Endometrial microvascular endothelial cells (primary cell): ENCODE data around the gene AQP1. TPM values are rescaled to one million over a fixed set of nuclear protein-coding genes. Genes with fewer than 3 reads are reported as not detected.

Experiments used
- in situ Hi-C: cut with HindIII; loops from 2 replicates; pipeline ENCODE4 v1.10.0; 2017; ENCODE audit warnings: low sequenced_read_pairs, low pct_unique_long_range_greater_than_20kb; ENCODE audit errors: inconsistent ontology term
- total RNA-seq: library from RNA; depleted of rRNA; stranded (reverse); fragments of >200 nt; gene quantifications from one replicate; pipeline ENCODE4 v1.2.3, GENCODE V29; 2015; ENCODE audit errors: inconsistent ontology term

AQP1 gene
- total RNA-seq, 1 donor from 2014 or later: 1.0 TPM

- in situ Hi-C loops: no loop called here
These were observed 31.4 kb upstream of the AQP1 start for GRCh38 chr7:30880125-30880720.

DNA sequence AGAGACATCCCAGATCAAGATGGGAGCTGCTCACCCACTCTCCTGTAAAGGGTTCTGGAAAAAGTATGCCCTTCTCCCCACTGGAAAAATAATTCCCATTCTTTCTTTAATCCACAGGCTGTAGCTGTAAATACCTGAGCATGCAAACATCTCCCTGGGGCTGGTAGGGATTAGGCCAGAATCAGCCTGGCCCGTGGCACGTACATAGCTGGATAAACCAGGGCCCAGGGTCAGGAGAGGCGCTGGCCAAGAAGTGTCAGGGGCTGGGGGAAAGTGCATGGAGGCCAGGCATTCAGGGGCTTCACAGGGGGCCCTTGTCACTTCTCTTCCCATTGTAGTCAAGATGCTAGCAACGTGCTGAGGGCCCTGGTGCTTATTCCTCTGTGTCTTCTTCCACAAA lies 30.7 kb upstream of the AQP1 start:
- in situ Hi-C loops: no loop called here

DNA sequence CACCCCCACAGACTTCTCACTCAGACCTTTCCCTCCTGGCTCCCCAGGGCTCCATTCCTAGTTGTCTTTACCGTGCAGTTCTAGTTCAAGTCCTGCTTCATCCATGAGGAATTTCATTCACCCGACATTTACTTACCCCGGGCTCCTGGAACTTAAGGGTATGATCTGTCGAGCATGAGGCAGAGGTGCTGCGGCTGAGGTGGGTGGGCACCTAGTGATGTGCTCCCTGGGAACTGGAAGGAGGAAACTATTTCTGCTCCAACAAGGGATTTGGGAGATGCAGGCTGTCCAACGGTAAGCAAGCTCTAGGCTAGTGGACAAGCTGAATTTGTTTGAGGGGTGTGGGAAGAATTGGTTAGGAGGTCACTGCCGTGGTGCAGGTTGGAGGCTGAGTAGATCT lies 30.2 kb upstream of the AQP1 start:
- in situ Hi-C loops: no loop called here

DNA sequence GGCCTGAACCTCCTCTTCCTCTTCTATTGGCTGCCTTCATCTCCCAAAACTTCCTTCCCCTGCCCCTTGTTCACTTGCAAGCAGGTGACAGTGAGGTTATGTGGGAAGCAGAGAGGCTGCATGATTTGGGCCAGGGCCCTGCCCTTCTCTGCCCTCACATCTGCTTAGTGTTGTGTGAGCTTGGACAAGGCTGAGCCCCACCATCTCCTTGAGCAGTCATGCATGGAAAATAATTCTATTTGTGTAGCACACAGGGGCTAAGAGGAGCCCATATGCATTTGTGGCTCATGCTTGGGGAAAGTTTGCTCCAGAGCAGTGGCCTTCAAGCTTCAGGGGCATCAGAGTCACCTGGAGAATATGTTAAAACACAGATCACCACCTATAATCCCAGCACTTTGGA lies 26.8 kb upstream of the AQP1 start:
- in situ Hi-C loops: no loop called here

- in situ Hi-C loops: no loop called here
These were observed 25.0 kb upstream of the AQP1 start for GRCh38 chr7:30886608-30887011.

DNA sequence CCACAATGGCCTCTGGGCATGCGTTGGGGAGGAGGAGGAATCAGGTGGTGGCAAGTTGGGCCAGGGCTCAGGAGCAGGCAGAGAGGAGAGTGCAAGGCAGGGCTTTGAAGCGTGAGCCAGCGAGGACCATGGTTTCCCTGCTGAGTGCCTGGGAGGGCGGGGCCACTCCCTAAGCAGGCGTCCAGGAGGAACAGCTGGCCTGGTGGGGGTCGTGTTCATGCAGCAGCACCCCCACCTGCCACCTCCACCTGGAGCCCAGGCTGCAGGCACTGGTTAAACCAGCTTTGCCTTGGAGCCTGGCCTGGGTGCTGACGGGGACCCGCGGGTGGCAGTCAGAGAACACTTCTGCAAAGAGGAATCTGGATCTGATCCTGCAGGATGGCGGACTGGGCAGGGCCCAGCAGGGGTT lies 24.2 kb upstream of the AQP1 start:
- in situ Hi-C loops: no loop called here

DNA sequence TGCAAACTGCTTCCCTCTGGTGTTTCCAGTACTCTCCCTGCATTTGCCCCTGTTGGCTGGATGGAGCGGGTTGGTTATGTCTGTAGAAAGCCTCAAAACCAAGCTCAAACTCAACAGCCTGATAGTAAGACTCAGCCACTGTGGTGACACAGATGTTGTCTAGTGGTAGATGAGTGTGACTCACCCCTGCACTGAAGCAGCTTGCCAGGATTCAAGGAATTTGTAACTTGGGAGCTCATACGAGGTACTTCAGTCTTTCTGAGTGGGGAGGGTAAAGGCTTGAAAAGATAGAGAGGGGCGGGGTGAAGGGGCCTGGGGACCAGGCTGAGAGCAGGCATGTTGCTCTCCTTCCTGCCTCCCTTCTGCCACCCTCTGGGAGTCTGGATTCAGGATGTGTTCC lies 22.9 kb upstream of the AQP1 start:
- in situ Hi-C loops: no loop called here

- in situ Hi-C loops: no loop called here
These were observed 21.4 kb upstream of the AQP1 start for GRCh38 chr7:30890226-30890625.

GRCh38 chr7:30893357-30893756 lies 18.3 kb upstream of the AQP1 start:
- in situ Hi-C loops: no loop called here

- in situ Hi-C loops: no loop called here
These were observed 17.6 kb upstream of the AQP1 start for GRCh38 chr7:30894009-30894408.

DNA sequence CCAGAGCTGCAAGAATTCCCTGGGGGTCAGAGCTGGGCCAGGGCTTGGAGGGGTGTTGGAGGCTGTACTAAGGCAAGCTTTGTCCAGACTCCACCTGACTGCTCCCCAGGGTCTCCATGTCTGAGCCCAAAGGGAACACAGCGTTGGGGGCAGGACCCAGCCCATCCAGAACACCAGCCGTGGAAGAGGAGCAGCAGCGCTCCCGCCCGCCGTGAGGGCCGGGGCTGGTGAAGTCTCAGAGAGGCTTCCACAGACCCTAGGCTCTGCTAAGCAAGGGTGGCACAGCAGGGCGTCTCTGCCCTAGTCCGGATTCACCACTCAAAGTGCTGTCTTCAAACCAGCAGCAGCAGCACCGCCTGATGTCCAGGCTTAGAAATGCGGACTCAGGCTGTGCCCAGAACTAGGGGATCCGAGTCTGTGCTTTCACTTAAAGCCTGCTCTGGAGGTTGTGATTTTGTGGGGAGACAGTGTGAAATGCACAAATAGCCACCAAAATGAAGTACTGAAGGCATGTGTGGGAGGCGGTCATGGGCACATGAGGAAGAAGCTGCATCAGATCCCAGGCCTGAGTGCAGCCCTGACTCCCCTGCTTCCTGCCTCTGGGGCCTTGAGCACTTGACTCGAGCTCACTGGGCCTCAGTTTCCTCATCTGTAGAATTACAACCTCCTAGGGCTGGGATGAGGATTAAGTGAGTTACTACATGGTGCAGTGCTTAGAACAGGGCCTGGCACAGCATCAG lies 16.6 kb upstream of the AQP1 start:
- in situ Hi-C loops: no loop called here

DNA sequence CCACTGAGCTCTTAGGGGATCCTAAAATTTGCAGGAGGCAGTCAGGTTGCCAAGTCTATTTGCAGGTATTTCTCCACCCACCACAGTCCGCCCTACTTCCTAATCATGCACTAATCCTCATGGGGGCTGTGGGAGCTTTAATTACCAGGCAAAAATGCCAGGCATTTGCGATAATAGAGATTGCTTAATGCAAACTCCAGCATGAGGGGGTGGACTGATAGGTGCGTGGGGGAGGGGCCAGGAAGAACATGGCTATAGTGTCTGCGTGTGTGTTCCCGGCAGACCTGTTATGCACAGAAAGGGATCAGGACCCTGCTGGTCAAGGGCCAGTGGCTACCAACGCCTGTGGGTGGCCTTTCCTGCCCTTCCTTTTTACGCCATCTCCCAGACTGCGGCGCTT lies 15.6 kb upstream of the AQP1 start:
- in situ Hi-C loops: no loop called here

- in situ Hi-C loops: no loop called here
These were observed 14.6 kb upstream of the AQP1 start for GRCh38 chr7:30896783-30897637.

- in situ Hi-C loops: no loop called here
These were observed 13.9 kb upstream of the AQP1 start for GRCh38 chr7:30897770-30898169.

- in situ Hi-C loops: no loop called here
These were observed 13.2 kb upstream of the AQP1 start for GRCh38 chr7:30898411-30898810.

DNA sequence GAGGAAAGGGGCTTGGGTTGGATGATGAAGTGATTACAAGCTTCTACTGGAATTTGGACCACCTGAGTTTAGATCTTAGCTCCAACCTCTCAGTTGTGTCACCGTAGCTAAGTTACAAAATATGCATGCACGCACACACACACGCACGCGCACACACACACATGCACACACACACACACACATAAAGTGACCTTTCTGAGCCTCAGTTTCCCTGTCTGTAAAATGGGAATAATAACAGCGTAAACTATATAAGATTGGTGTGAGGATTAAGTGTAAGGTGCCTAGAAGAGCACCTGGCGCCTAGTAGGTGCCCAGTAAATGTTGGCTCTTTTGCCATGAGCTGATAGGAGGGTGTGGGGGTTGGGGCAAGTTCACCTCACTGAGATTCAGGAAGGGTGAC lies 12.6 kb upstream of the AQP1 start:
- in situ Hi-C loops: no loop called here

- in situ Hi-C loops: no loop called here
These were observed 12.0 kb upstream of the AQP1 start for GRCh38 chr7:30899630-30900029.

GRCh38 chr7:30900053-30900452 lies 11.6 kb upstream of the AQP1 start:
- in situ Hi-C loops: no loop called here

GRCh38 chr7:30900803-30901362 lies 10.8 kb upstream of the AQP1 start:
- in situ Hi-C loops: no loop called here

GRCh38 chr7:30901856-30902255 lies 9.8 kb upstream of the AQP1 start:
- in situ Hi-C loops: no loop called here
